OCI-LY7 (cell line): ENCODE measurements around the gene TMCC2.

Source experiments
- CTCF ChIP-seq: fragments of 200-600 bp; sonication (generic); conservative IDR thresholded peaks from 2 replicates; pipeline ENCODE4 v1.5.1; 2014; ENCODE audit warnings: mild to moderate bottlenecking, antibody characterized with exemption, low read length, moderate library complexity, mixed read lengths
- EZH2phosphoT487 ChIP-seq: fragments of 200-600 bp; sonication (generic); IDR thresholded peaks from 2 replicates; pipeline ENCODE4 v1.6.1; 2018; ENCODE audit warnings: low read depth, borderline replicate concordance, mild to moderate bottlenecking, mixed run types, antibody characterized with exemption, low read length, moderate library complexity, mixed read lengths

DNA sequence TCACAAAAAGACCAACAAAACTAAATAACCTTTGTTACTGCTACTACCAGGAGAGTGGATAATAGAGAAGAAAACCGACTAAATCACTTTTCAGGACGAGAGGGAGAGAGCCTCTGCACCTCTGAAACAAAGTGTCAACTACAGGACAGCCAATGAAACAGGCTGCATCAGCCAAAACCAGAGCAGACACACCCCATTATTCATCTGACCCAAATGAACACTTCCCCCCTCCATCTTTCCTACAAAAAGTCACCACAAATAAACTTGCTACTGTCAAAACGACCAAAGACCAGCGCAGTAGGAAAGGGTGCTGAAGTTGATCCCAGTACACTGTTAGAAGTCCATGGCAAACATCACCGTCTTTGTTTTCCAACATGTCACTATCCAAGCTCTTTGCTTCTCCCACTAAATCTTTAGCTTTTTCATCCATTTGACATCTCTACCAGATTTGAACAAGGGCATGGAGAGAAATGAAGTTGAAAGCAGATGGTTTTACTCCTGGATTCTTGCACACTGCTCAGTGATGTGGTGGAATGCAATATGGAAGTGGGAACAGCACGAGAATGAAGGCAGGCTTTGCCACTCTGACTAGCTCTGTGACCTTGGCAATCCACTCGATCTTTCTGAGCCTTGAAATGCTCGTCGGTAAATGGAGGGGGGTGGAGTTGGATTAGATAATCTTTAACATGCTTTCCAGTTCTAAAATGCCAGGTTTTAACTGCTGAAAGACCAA is 36.7 kb upstream of the TMCC2 start:
- TF ChIP-seq CTCF (no peak), EZH2phosphoT487 (no peak)
